ENCODE results near the gene CEP104. TPM values are rescaled to one million over a fixed set of nuclear protein-coding genes. Genes with fewer than 3 reads are reported as not detected.

CEP104 gene
- total and polyA plus RNA-seq, 2 donors (not counting 1 experiment from before 2014, with no cell fraction given): 27.7 to 71.8 TPM

GRCh38 chr1:3881193-3881480, 24.1 kb upstream of the CEP104 start:
- Histone ChIP-seq H4K20me1 (ENCODE audit: control insufficient read depth, insufficient read depth, low read length, poor library complexity, severe bottlenecking) (no peaks in the 10 kb centered on the region), H3K27ac (ENCODE audit: low read length in 2 of 2) (no peak overlapping the region), H3K9me3 (ENCODE audit: control extremely low read depth in 1 of 3, control insufficient read depth in 2 of 3, insufficient read depth in 1 of 3, low read length in 2 of 3) (peaks cover 0 to 10% (median 6%) of the 10 kb centered on the region in 3 donors), H3K9ac (ENCODE audit: low read length) (no peak overlapping the region), H3K4me1 (ENCODE audit: control insufficient read depth in 2 of 2, insufficient read depth in 2 of 2, low read length in 2 of 2) (peaks cover 0 to 8% of the 10 kb centered on the region in 2 donors), H3K4me3 (ENCODE audit: control extremely low read depth in 1 of 5, extremely low read depth in 1 of 5, insufficient read depth in 1 of 5, low read depth in 2 of 5, low read length in 4 of 5) (no peak overlapping the region), H3K27me3 (replicated peaks in 1 of 4; ENCODE audit: control extremely low read depth in 1 of 4, control insufficient read depth in 3 of 4, insufficient read depth in 4 of 4, low read length in 3 of 4) (no peaks in the 10 kb centered on the region), H3K4me2 (replicated peaks; ENCODE audit: low read depth, low read length, poor library complexity, severe bottlenecking) (no peak overlapping the region), H3K36me3 (replicated peaks in 1 of 2; ENCODE audit: control extremely low read depth in 1 of 2, control insufficient read depth in 1 of 2, extremely low read depth in 1 of 2, insufficient read depth in 2 of 2, low read length in 1 of 2) (peaks cover 4 to 50% of the 10 kb centered on the region in 2 experiments), H2AFZ (ENCODE audit: insufficient read depth, low read depth, low read length, poor library complexity, severe bottlenecking) (no peak overlapping the region), H3K79me2 (ENCODE audit: control insufficient read depth, insufficient read depth, low read length) (no peaks in the 10 kb centered on the region)
- Mint-ChIP-seq H3K27ac (no peak overlapping the region), H3K9me3 (ENCODE audit: insufficient read depth) (no peaks in the 10 kb centered on the region), H3K4me1 (no peaks in the 10 kb centered on the region), H3K27me3 (no peaks in the 10 kb centered on the region), H3K4me3 (no peak overlapping the region)
- CTCF ChIA-PET: no interaction called here
- intact Hi-C loops (cut with micrococcal nuclease): no loop called here
- DNase-seq (no peak), ATAC-seq (ENCODE audit: low read depth) (no peak)
- POLR2A ChIA-PET: no interaction called here
- TF ChIP-seq EZH2 (IDR thresholded peaks at IDR 0.05; ENCODE audit: borderline replicate concordance, insufficient read depth, low read depth, low read length, poor library complexity, severe bottlenecking) (no peak), CTCF (IDR thresholded peaks at IDR 0.05) (no peak)
- WGBS (ENCODE audit: insufficient coverage): 76% methylated on average over 5 of the region's 5 CpGs

GRCh38 chr1:3880429-3881192, 23.6 kb upstream of the CEP104 start:
- no peaks in the 10 kb centered on the region for H3K4me1 Mint-ChIP-seq
- ATAC-seq (ENCODE audit: low read depth) (no peak), DNase-seq (no peak)
- no peak overlapping the region for H3K9ac ChIP-seq (ENCODE audit: low read length)
- ChIA-PET CTCF (no interaction called here), POLR2A (no interaction called here)
- no peaks in the 10 kb centered on the region for H3K79me2 ChIP-seq (ENCODE audit: control insufficient read depth, insufficient read depth, low read length)
- H3K9me3 ChIP-seq (ENCODE audit: control extremely low read depth in 1 of 3, control insufficient read depth in 2 of 3, insufficient read depth in 1 of 3, low read length in 2 of 3): peaks cover 0 to 10% (median 6%) of the 10 kb centered on the region in 3 donors
- no peak for TF ChIP-seq EZH2 (IDR thresholded peaks at IDR 0.05; ENCODE audit: borderline replicate concordance, insufficient read depth, low read depth, low read length, poor library complexity, severe bottlenecking)
- TF ChIP-seq CTCF (IDR thresholded peaks at IDR 0.05): no peak
- peaks cover 0 to 8% of the 10 kb centered on the region in 2 donors for H3K4me1 ChIP-seq (ENCODE audit: control insufficient read depth in 2 of 2, insufficient read depth in 2 of 2, low read length in 2 of 2)
- H3K9me3 Mint-ChIP-seq (ENCODE audit: insufficient read depth): no peaks in the 10 kb centered on the region
- 82% methylated on average over 20 of the region's 20 CpGs for WGBS (ENCODE audit: insufficient coverage)
- peaks cover 3 to 50% of the 10 kb centered on the region in 2 experiments for H3K36me3 ChIP-seq (replicated peaks in 1 of 2; ENCODE audit: control extremely low read depth in 1 of 2, control insufficient read depth in 1 of 2, extremely low read depth in 1 of 2, insufficient read depth in 2 of 2, low read length in 1 of 2)
- H3K4me3 Mint-ChIP-seq: no peak overlapping the region
- H2AFZ ChIP-seq (ENCODE audit: insufficient read depth, low read depth, low read length, poor library complexity, severe bottlenecking): no peak overlapping the region
- no peak overlapping the region for H3K27ac Mint-ChIP-seq
- no peaks in the 10 kb centered on the region for H4K20me1 ChIP-seq (ENCODE audit: control insufficient read depth, insufficient read depth, low read length, poor library complexity, severe bottlenecking)
- no peaks in the 10 kb centered on the region for H3K27me3 Mint-ChIP-seq
- H3K27me3 ChIP-seq (replicated peaks in 1 of 4; ENCODE audit: control extremely low read depth in 1 of 4, control insufficient read depth in 3 of 4, insufficient read depth in 4 of 4, low read length in 3 of 4): no peaks in the 10 kb centered on the region
- no peak overlapping the region for H3K4me2 ChIP-seq (replicated peaks; ENCODE audit: low read depth, low read length, poor library complexity, severe bottlenecking)
- intact Hi-C loops (cut with micrococcal nuclease): no loop called here
- no peak overlapping the region for H3K4me3 ChIP-seq (ENCODE audit: control extremely low read depth in 1 of 5, extremely low read depth in 1 of 5, insufficient read depth in 1 of 5, low read depth in 2 of 5, low read length in 4 of 5)
- H3K27ac ChIP-seq (ENCODE audit: low read length in 2 of 2): no peak overlapping the region
